ENCODE results near the gene SCML1.
"Not testable (repeated sequence)": the region's sequence is repeated elsewhere in the genome, so short reads cannot be mapped to it uniquely, and the experiment has no call there.

GRCh38 chrX:17786554-17787347 is 49.5 kb downstream of the SCML1 start:
- TF ChIP-seq BACH2 (CRISPR knock-in tag; IDR thresholded peaks at IDR 0.05; ENCODE audit: borderline replicate concordance); PPARA (CRISPR knock-in tag; IDR thresholded peaks at IDR 0.05; ENCODE audit: borderline replicate concordance); RARB (CRISPR knock-in tag; IDR thresholded peaks at IDR 0.05); CSDC2 (CRISPR knock-in tag; IDR thresholded peaks at IDR 0.05): not testable (repeated sequence)

All from SK-N-SH treated with all-trans-retinoic acid at 6 μM for 48 hours (cell line).